NCI-H345 treated with DMSO at 0.1 percent for 48 hours (cell line): ENCODE data around the gene GRPEL1.
"Not testable (repeated sequence)": the region's sequence is repeated elsewhere in the genome, so short reads cannot be mapped to it uniquely, and the experiment has no call there.

Experiments used
- DNase-seq: peaks from one replicate; lab custom pipeline; 2025; ENCODE audit not compliant: unreplicated experiment; lab: John Stamatoyannopoulos, UW

The GRPEL1 gene

DNA sequence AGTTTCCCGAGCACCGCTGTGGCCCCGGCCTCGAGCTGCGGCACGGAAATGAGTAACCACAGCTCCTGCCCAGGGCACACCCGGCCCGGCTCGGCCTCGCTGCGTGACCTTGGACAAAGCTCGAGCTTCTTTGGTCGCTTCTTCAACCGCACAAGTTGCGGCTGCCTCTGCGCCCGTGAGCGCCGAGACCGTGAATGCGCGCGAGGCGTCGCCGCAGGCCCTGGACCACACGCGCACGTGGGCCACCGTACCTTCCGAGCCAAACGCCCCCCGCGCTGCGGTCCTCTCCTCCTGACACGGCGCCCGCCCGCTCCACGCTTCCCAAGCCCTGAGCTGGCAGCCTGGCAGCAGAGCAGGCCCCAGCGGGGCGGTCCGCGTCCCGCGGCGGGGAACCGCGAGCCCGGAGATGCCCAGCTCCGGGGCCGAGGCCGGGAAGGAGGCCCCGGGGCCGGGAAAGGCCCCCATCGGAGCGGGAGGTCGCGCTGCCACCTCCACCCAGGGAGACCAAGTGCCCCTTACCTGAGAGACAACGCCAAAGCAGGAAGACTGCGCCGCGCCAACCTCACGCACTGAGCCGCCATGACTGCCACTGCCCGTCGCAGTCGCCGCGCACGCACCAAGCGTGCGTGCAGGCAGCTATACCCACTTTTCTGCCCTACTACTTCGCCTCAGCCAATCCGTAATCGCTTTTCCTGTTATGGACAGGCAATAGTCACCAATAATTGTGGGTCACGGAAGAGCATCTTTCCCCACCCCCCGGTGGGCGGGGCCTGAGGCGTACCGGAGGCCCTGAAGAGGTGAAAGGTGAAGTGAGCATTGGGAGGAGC lies at the start of gene GRPEL1:
Gene GRPEL1, minus strand, starts transcription at position 613 of the 827 bp plus-strand sequence. Its CDS starts 32 bp downstream, at position 581.
- peak; percentile 94 for DNase-seq

DNA sequence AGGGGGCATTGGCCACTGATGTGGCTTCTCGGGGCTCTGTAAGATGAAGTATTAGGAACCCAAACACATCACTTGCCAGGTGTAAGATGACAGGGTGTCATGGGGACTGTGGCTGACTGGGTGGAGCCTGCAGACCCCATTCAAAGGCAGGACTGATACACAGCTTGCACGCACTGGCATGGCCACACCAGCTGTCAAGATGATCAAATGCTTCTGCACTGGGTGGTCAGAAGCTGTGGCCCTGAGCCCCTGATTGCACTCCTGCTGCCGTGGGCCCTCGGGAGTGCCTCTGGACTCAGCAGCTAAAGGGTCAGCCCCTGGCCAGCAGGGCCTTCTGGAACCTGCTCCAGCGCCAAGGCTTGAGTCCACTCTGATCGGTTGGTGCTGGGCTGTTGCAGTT lies 48.8 kb upstream of the GRPEL1 start:
- no peak for DNase-seq

DNA sequence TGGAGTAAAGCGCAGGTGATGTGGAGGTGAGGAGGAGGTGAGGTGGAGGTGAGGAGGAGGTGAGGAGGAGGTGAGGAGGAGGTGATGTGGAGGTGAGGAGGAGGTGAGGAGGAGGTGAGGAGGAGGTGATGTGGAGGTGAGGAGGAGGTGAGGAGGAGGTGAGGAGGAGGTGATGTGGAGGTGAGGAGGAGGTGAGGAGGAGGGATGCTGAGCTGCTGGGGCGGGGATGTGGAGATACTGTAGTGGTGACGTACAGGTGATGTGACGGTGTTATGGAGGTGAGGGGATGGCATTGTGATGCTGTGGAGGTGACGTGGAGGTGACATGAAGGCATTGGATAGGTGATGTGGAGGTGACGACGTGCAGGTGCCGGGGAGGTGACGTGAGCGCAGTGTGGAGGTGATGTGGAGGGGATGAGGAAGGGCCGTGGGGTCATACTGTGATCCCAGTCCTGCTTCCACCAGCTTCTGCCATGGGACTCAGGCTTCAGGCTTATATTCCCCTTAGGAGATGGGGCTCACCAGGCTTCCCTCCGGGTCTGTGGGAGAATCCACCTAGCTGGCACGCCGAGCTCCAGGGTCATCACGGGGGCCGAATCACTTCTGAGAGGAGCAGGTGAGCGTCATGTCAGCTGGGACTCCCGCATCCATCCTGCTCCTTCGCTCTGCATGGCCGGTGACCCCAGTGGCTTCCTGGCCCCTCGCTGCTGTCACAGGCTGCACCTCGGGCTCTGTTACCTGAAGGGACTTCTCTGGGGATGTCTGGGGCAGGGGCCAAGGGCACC lies 47.9 kb upstream of the GRPEL1 start:
- DNase-seq: no peak

DNA sequence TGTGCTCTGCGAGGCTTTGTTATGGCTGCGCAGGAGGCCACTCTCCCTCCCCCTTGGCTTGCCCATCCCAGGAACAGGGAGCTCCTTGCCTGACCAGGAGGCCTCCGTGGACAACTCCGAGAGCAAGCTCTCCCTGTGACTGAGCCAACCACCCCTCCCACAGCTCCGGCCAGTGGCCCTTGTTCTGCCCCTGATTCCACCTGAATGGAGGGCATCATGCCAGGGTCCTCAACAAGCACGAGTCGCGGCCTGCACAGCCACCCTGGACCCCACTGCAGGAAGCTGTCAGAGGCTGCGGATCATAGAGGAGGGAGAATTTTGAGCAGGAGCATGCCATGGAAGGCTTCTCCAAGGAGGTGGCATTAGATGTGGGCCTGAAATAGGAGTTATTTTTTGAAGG lies 44.8 kb upstream of the GRPEL1 start:
- DNase-seq: no peak

DNA sequence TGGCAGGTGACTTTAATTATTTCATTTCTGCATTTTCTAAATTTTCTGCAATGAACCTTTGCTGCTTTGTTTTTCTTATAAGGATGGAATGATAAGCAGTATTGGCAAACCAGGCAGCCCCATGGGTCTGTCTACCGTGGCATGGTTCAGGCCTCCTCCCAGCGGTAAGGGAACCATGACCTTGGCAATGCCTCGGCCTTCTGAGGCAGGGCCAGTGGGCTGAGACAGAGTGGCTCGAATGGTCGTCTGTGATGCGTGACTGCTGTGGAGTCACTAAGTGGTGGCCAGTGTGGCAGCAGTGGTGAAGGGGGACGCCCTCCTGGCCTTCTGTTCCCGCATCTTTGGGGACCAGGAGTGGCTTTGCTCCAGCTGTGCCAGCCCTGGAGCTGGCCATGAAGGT lies 43.6 kb upstream of the GRPEL1 start:
- no peak for DNase-seq

DNA sequence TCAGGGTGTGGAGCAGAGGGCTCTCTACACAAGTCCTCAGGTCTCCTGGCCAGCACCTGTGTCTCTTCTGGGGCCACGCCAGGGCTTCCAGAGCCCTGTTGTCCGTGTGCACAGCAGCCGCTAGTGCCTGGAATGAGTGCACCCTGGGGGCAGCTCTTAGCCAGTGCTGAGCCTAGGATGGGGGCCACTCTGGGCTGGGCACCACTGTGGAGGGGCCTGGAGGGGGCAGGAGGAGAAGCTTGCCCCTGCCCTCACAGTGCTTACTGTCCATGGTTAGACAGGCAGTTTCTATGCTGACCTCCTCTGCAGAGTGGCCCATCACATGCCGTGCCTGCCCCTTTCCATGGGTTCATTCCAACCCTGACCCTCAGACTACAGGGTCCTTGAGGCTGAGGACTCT lies 42.7 kb upstream of the GRPEL1 start:
- DNase-seq: no peak

DNA sequence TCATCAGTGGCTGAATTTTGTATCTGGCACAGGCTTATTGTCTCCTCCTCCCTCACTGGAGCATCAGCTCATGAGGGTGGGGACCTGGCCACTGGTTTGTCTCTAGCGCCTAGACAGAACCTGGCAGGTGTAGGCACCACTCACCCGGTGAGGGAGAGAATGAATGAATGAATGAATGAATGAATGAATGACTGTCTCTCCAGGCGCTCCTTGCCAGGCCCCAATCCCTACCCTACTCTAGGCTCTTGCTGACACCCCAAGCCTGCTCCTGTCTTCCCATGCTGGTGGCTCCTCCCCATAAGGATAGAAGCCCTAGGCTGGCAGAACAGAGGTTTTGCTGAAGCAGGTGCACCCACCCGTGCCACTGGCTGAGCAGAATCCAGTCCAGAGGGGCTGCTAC lies 41.3 kb upstream of the GRPEL1 start:
- no peak for DNase-seq

DNA sequence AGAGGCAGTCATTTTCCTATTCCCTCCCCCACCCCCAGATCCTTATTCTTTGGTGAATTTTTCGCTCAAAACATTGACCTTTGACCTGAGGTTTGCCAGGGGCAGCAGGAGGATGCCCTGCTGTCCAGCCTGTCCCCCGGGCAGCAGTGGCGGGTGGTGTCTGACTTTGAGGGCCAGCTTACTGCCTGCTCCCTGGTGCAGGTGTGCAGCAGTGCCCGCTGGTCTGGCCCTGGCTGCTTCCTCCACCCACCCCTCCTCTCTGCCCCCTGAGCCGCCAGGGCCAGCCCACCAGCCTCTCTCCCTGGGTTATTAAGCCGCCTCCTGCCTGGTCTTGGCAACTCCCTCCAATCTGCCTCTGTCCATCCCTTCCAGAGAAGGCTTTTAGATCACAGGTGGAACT lies 40.8 kb upstream of the GRPEL1 start:
- no peak for DNase-seq

DNA sequence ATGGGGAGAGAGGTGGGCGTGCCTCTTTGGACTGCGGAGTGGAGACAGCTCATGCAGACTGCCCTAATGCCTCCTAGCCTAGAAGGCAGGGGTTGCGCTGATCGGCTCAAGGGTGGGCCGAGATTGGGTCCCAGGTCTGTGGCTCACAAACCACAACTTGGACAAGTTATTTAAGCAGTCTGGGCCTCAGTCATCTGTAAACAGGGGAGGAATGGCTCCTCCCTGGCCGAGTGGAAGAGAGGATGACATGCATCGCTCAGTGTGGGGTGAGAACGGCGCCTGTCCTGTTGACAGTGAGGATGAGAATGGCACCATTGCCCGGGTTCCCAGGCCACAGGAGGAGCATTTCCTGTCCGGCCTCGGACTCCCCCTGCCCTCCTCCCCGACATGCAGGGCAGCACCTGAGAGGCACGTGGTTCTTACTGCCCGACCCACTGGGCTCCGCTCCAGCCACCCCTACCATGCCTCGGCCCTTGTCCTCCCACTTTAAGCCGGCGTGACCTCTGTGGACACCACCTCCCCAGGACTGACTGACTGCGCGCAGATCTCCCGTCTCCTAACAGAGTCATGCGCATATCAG lies 40.3 kb upstream of the GRPEL1 start:
- DNase-seq: no peak

DNA sequence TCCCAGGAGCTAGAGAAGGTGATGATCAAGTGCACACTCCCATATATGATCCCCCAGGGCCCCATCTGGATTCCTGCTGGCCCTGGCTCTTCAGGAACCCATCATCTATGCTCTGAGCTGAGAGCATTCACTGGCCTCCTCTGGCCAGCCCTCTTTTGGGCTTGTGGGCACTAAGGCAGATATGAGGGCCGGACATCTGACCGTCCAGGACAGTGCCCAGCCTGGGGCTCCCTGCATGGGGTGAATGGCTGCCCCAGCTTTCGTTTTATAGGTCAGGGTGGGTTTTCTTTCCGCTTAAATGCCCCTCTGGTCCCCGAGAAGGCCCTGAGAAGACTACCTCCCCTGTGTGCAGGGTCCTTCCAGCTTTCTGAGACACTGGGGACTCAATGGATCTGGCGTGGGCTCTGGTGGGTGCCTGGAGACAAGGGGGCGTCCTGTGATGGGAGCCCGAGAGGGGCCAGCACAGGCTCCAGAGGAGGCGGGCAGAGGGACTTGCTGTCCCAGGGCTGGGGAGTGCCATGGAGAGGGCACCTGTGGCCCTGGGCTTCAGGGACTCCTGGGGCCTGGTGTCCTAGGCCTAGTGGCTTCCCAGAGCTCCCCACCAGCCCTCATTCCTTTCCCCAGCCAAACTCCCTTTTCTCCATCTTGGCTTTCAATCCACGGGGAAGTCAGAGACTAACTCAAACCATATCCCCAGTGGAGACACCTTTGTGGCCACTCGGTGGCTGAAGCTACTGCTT lies 39.5 kb upstream of the GRPEL1 start:
- no peak for DNase-seq

DNA sequence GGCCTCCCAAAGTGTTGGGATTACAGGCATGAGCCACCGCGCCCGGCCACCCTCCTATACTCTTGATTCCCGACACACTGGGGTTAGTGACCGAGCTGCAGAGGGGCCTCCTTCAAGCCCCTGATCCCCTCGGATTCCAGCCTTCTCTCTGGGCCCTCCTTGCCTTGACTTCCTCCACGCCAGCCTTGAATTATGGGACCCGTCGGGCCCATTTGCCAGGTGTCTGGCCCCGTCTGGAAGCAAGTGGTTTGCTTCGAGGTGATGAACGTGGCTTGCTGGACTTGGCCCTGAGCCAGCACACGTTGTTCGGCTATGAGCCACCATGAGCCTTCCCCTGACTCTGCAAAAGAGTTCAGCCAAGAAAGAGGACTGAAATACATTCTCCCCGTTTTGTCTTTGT lies 37.4 kb upstream of the GRPEL1 start:
- DNase-seq: no peak

DNA sequence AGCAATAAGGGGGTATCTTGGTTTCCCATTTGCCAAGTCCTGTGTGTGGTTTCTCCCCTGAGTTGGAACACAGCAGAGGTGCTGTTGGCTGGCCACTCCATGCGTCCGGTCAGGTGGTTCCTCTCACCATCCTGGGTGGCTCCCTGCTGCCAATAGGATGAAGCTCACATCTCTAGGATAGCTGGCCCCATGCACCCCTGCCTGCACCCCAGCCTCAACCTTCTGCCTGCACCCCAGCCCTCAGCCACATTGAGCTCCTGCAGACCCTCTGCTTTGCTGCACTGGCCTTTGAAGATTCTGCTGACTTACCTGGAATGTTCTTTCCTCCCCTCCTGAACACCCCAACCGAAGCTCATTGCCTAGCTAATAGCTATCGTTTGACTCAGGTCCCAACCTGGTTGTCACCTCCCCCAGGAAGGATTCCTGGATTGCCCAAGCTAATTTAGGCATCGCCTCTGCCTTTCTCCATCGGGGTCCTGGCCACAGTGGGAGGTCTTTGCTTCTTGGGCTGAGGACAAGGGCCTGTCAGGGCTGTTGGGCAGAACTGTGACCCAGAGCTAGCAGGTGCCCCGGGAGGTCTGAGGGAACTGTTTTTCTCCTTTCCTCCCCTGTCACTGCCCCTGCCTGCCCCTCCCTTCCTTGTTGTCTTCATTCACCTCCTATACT lies 36.6 kb upstream of the GRPEL1 start:
- no peak for DNase-seq

DNA sequence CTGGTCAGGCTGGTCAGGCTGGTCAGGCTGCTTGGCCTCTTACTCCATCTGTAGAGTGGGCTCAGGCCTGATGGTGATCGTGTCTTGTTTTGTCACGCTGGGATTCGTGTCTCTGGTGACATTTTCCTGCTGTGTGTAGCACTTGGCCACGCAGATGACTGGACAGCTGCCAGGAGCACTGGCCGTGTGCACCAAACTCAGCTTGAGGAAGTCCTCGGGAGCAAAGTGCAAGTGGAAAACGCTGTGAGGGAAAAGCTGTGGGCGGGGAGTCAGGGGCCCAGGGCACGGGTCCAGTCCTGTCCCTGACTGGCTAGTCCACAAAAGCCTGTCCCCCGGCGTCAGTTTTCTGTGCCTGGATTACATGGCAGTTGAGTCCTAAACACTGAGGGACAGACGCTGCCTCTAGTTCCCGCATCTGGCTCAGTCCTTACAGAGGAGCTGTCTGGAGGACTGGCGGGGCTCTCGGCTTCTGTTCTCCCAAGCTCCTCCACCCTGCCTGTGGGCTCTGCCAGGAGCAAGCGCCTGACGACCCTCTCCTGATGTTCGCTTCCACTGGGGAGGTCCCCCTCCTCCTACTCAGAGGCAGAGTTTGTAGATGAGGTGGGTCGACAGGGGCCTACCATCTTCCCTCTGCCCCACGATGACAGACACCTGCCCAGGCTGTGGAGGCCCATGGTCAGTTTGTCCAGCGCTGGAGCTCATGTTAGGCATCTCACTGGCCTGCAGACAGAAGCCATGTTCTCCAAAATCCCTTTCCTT lies 35.9 kb upstream of the GRPEL1 start:
- DNase-seq: no peak

DNA sequence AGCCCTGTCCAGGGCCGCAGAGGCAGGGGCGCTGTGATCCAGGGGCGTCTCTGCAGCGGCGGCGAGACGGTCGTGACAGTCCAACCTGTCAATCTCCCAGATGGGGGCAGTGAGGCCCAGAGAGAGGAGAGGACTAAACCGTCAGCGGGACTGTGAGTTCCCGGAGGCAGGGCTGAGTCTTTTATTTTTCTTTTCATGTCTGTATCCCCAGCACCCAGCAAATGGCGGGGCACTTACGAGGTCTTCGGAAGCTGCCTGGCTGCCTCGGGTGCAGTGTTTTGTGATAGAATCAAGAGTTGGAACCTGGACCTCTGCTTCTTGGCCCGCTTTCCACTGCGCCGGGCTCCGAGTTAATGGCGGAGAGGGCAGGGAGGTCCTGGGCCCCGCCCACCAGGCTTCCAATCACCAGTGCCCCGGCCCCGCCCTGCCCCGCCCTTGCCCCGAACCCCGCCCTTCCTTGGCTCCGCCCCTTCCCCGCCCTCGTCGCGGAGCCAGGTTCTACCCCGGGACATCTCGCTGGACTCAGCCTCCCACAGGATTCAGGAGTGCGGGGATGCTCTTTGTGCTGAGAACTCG lies 35.3 kb upstream of the GRPEL1 start:
- peak; percentile 35 for DNase-seq

DNA sequence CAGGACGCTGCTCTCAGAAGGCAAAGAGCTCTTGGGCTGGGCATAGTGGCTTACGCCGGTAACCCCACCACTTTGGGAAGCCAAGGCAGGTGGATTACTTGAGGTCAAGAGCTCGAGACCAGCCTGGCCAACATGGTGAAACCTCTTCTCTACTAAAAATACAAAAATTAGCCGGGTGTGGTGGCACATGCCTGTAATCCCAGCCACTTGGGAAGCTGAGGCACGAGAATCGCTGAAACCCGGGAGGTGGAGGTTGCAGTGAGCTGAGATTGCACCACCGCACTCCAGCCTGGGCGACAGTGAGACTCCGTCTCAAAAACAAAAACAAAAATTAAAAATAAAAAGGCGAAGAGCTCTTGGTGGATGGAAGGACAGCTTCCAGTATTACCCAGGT lies 34.6 kb upstream of the GRPEL1 start:
- not testable (repeated sequence) for DNase-seq

DNA sequence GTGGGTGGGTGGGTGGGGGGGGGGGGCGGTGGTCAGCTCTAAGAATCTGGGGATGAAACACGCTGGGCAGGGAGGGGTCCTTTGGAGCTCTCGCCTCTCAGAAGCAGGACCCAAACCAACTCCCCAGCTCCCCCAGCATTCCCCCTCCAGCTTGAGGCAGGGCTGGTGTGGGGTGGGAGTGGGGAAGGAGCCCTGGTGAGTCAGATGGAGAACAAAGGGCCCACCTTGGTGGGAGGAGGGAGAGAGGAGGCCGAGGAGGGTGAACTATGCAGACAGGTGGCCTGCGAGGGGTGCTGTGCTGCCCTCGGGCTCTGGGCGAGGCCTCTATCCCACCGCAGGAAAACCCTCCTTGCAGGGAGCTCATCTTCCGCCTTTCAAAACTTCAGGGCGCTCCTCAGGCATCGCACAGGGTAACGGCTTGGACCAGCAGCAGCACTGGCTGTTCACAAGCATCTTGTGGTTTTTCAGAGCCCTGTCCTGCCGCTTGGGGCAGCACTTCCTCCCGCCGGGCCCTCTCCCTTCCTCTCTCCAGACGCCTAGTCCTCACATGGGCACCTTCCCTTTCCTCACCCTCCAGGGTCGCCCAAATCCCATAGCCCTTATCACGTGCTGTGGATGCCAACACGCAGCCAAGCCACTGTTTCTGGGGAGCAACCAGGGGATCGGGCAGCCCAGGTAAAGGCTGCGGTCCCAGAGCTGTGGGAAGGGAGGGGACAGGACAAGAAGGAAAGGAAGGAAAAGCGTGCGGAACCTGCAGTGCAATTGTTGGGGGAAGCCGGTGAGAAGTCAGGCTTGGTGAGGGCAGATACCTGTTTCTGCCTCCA lies 34.0 kb upstream of the GRPEL1 start:
- peak; percentile 48 for DNase-seq

DNA sequence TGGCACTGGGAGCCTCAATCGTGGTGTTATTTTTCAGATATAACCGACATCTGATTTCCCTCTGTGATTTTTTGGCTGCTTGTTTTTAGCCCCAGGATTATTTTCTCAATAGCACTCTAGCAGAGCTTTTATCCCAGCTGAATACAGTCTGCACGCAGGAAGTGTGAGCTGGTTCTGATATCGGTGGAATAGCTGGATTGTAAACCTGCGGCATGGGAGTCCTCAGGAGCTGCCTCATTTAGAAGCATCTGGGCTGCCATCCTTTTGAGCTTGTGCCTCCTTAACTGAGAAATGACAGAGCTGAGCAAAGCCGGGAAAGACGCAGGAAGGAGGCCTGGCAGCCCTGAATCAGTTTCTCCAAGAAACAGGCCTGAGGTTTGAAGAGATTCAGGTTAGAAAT lies 28.4 kb upstream of the GRPEL1 start:
- DNase-seq: no peak

DNA sequence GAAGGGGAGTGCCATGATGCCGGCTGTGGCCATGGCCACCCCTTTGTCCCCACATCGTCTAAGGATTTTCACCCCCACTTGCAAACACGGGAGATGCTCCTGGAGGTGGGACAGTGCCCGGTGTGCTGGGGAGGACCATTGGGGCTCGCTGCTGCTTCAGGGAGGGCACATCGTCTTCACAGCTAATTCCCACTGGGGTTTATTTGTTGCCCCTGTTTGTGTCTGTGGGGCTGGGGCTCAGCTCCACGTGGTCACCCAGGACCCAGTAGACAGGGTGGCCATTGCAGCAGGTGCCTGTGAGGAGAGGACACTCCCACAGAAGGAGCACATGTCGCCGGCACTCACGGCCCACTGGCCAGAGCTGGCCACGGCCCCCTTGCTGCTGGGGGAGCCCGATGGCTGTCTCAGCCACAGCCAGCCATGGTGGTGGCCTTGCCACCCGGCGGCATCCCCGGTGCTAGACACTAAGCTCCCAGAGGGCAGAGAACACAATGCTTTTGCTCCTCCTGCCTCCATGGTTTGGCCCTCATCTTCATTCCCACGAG lies 27.8 kb upstream of the GRPEL1 start:
- no peak for DNase-seq

DNA sequence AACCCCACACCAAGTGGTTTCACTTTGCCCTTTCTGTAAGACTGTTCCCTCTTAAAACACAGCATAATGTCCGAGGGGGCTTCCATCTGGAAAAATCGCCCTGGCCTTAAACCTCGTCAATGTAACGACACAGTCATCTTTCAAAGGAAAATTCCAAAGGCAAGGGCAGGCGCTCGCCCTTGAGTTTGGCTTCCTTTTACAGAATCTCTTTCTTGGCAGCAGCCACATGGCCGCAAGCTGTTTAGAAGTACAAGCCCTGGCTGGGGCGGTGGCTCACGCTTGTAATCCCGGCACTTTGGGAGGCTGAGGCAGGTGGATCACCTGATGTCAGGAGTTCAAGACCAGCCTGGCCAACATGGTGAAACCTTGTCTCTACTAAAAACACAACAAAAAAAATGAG lies 27.1 kb upstream of the GRPEL1 start:
- no peak for DNase-seq
